Measurements from ENCODE around the gene EDEM3. TPM values are rescaled to one million over a fixed set of nuclear protein-coding genes. Genes with fewer than 3 reads are reported as not detected.

Gene EDEM3
- total RNA-seq, 4 donors from 2014 or later = 26.4 to 43.8 (median 35.8) TPM

GRCh38 chr1:184801503-184801902 is 46.8 kb upstream of the EDEM3 start:
- no peak for DNase-seq
- Histone ChIP-seq H3K27ac (no peak overlapping the region), H3K36me3 (peaks cover 0 to 4% (median 0%) of the 10 kb centered on the region in 3 donors), H3K4me3 (no peak overlapping the region), H3K9me3 (no peaks in the 10 kb centered on the region), H3K27me3 (no peaks in the 10 kb centered on the region), H3K4me1 (peaks cover 0 to 7% (median 0%) of the 10 kb centered on the region in 4 donors)
- TF ChIP-seq CTCF (IDR thresholded peaks at IDR 0.05) = no peak
- TF ChIP-seq POLR2A (IDR thresholded peaks at IDR 0.05) = no peak

GRCh38 chr1:184800876-184801275 is 46.2 kb upstream of the EDEM3 start:
- no peak overlapping the region for H3K27ac ChIP-seq
- H3K36me3 ChIP-seq = peaks cover 0 to 4% (median 0%) of the 10 kb centered on the region in 3 donors
- H3K4me3 ChIP-seq = no peak overlapping the region
- no peaks in the 10 kb centered on the region for H3K27me3 ChIP-seq
- no peak for DNase-seq
- H3K9me3 ChIP-seq = no peaks in the 10 kb centered on the region
- H3K4me1 ChIP-seq = peaks cover 0 to 3% (median 0%) of the 10 kb centered on the region in 4 donors
- TF ChIP-seq POLR2A (IDR thresholded peaks at IDR 0.05) (no peak), CTCF (IDR thresholded peaks at IDR 0.05) (no peak)

- no peak for TF ChIP-seq CTCF (IDR thresholded peaks at IDR 0.05)
- TF ChIP-seq POLR2A (IDR thresholded peaks at IDR 0.05) = no peak
- no peak overlapping the region for H3K4me3 ChIP-seq
- H3K36me3 ChIP-seq = no peaks in the 10 kb centered on the region
- H3K27me3 ChIP-seq = no peaks in the 10 kb centered on the region
- no peak for DNase-seq
- no peaks in the 10 kb centered on the region for H3K9me3 ChIP-seq
- H3K4me1 ChIP-seq = peaks cover 0 to 10% (median 2%) of the 10 kb centered on the region in 4 donors
- H3K27ac ChIP-seq = no peak overlapping the region
Observed at GRCh38 chr1:184793967-184794366, 39.3 kb upstream of the EDEM3 start.

GRCh38 chr1:184792450-184792969 is 37.9 kb upstream of the EDEM3 start:
- TF ChIP-seq POLR2A (IDR thresholded peaks at IDR 0.05) (no peak), CTCF (IDR thresholded peaks at IDR 0.05) (no peak)
- no peaks in the 10 kb centered on the region for H3K36me3 ChIP-seq
- DNase-seq = peak in 2 of 3 donors; percentile 70 to 73
- peaks cover 0 to 10% (median 2%) of the 10 kb centered on the region in 4 donors for H3K4me1 ChIP-seq
- H3K27ac ChIP-seq = peak overlapping the region in 3 of 4 donors; percentile 25 to 61 (median 58)
- H3K4me3 ChIP-seq = no peak overlapping the region
- H3K9me3 ChIP-seq = no peaks in the 10 kb centered on the region
- H3K27me3 ChIP-seq = no peaks in the 10 kb centered on the region

DNA sequence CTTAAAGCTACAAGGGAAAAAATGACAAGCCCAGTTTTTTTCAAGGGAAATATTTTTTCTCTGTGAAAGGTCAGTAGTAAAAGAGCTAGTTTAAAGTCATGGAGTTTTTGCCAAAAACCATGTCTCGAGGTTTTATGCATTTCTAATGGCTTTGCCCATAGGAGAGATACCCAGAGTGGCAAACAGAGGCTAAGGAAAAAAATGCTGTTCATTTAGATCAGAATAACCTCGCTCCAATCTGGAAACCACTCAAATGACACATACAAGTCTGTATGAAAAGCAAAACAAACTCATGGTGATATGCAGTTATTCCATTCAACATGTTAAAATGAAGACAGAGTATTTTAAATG is 36.9 kb upstream of the EDEM3 start:
- Histone ChIP-seq H3K27me3 (no peaks in the 10 kb centered on the region), H3K27ac (peak overlapping the region in 1 of 4 donors; percentile 58), H3K9me3 (no peaks in the 10 kb centered on the region), H3K4me3 (no peak overlapping the region), H3K36me3 (no peaks in the 10 kb centered on the region), H3K4me1 (peaks cover 0 to 10% (median 2%) of the 10 kb centered on the region in 4 donors)
- no peak for DNase-seq
- no peak for TF ChIP-seq POLR2A (IDR thresholded peaks at IDR 0.05)
- no peak for TF ChIP-seq CTCF (IDR thresholded peaks at IDR 0.05)
